ENCODE measurements around the gene SPDYE5.
"Not testable (repeated sequence)": the region's sequence is repeated elsewhere in the genome, so short reads cannot be mapped to it uniquely, and the experiment has no call there.

The SPDYE5 gene

GRCh38 chr7:75518842-75519241, 26.7 kb downstream of the SPDYE5 start:
- peaks cover 63% of the 10 kb centered on the region for H3K36me3 Mint-ChIP-seq (ENCODE audit: low read depth)
- H3K4me1 Mint-ChIP-seq: not testable (repeated sequence)

GRCh38 chr7:75521727-75522126, 29.6 kb downstream of the SPDYE5 start:
- peaks cover 38% of the 10 kb centered on the region for H3K9me3 Mint-ChIP-seq
- not testable (repeated sequence) for H3K27me3 Mint-ChIP-seq (ENCODE audit: low read depth, poor library complexity); H3K27ac Mint-ChIP-seq; H3K4me3 Mint-ChIP-seq; DNase-seq
- peaks cover 75% of the 10 kb centered on the region for H3K36me3 Mint-ChIP-seq (ENCODE audit: low read depth)
- H3K4me1 Mint-ChIP-seq: peaks cover 11% of the 10 kb centered on the region

More at GRCh38 chr7:75518842-75519241, 26.7 kb downstream of the SPDYE5 start:
- not testable (repeated sequence) for H3K27ac Mint-ChIP-seq; H3K27me3 Mint-ChIP-seq (ENCODE audit: low read depth, poor library complexity); H3K4me3 Mint-ChIP-seq; DNase-seq
- H3K9me3 Mint-ChIP-seq: peaks cover 38% of the 10 kb centered on the region

- H3K9me3 Mint-ChIP-seq: peaks cover 12% of the 10 kb centered on the region
- peak; percentile 42 for DNase-seq
- H3K4me3 Mint-ChIP-seq: peak overlapping the region; percentile 97
- peaks cover 28% of the 10 kb centered on the region for H3K4me1 Mint-ChIP-seq
- H3K27me3 Mint-ChIP-seq (ENCODE audit: low read depth, poor library complexity): not testable (repeated sequence)
- H3K27ac Mint-ChIP-seq: peak overlapping the region; percentile 97
- H3K36me3 Mint-ChIP-seq (ENCODE audit: low read depth): peaks cover 34% of the 10 kb centered on the region
Measured at GRCh38 chr7:75527224-75527722, 35.2 kb downstream of the SPDYE5 start.

- TF ChIP-seq CTCF (IDR thresholded peaks at IDR 0.05): no peak
- Mint-ChIP-seq H3K9me3 (no peaks in the 10 kb centered on the region), H3K27ac (peak overlapping the region; percentile 32), H3K27me3 (ENCODE audit: low read depth, poor library complexity) (peaks cover 2% of the 10 kb centered on the region), H3K36me3 (ENCODE audit: low read depth) (peaks cover 4% of the 10 kb centered on the region), H3K4me1 (peaks cover 25% of the 10 kb centered on the region), H3K4me3 (no peak overlapping the region)
- DNase-seq: no peak
Measured at GRCh38 chr7:75531359-75531821, 39.3 kb downstream of the SPDYE5 start.

- H3K4me1 Mint-ChIP-seq: peaks cover 15% of the 10 kb centered on the region
- H3K4me3 Mint-ChIP-seq: no peak overlapping the region
- no peaks in the 10 kb centered on the region for H3K9me3 Mint-ChIP-seq
- no peak for DNase-seq
- H3K27me3 Mint-ChIP-seq (ENCODE audit: low read depth, poor library complexity): peaks cover 2% of the 10 kb centered on the region
- TF ChIP-seq CTCF (IDR thresholded peaks at IDR 0.05): no peak
- H3K27ac Mint-ChIP-seq: no peak overlapping the region
- peaks cover 13% of the 10 kb centered on the region for H3K36me3 Mint-ChIP-seq (ENCODE audit: low read depth)
Measured at GRCh38 chr7:75532639-75533038, 40.5 kb downstream of the SPDYE5 start.

- peaks cover 20% of the 10 kb centered on the region for H3K36me3 Mint-ChIP-seq (ENCODE audit: low read depth)
- H3K4me3 Mint-ChIP-seq: no peak overlapping the region
- H3K27ac Mint-ChIP-seq: no peak overlapping the region
- H3K27me3 Mint-ChIP-seq (ENCODE audit: low read depth, poor library complexity): peaks cover 2% of the 10 kb centered on the region
- H3K4me1 Mint-ChIP-seq: peaks cover 11% of the 10 kb centered on the region
- DNase-seq: no peak
- H3K9me3 Mint-ChIP-seq: no peaks in the 10 kb centered on the region
- no peak for TF ChIP-seq CTCF (IDR thresholded peaks at IDR 0.05)
Measured at GRCh38 chr7:75533926-75534325, 41.8 kb downstream of the SPDYE5 start.

- Mint-ChIP-seq H3K4me1 (peaks cover 11% of the 10 kb centered on the region), H3K9me3 (no peaks in the 10 kb centered on the region), H3K36me3 (ENCODE audit: low read depth) (peaks cover 29% of the 10 kb centered on the region), H3K27ac (peak overlapping the region; percentile 82), H3K4me3 (no peak overlapping the region), H3K27me3 (ENCODE audit: low read depth, poor library complexity) (peaks cover 2% of the 10 kb centered on the region)
- no peak for DNase-seq
- no peak for TF ChIP-seq CTCF (IDR thresholded peaks at IDR 0.05)
Measured at GRCh38 chr7:75534727-75535307, 42.7 kb downstream of the SPDYE5 start.

Measured in nephron progenitor cell (in vitro differentiated cells).